Measurements from ENCODE around the gene APOBEC4. TPM values are rescaled to one million over a fixed set of nuclear protein-coding genes. Genes with fewer than 3 reads are reported as not detected.

APOBEC4 gene
- total RNA-seq, 1 donor from 2014 or later = not detected

- Histone ChIP-seq H3K4me3 (no peak overlapping the region), H3K9me3 (no peaks in the 10 kb centered on the region), H3K4me1 (no peaks in the 10 kb centered on the region), H3K27ac (no peak overlapping the region), H3K36me3 (no peaks in the 10 kb centered on the region), H3K27me3 (no peaks in the 10 kb centered on the region)
- intact Hi-C loops (cut with DNase I) = no loop called here
- DNase-seq (ENCODE audit: low spot score in 2 of 2) = no peak
- TF ChIP-seq CTCF (IDR thresholded peaks at IDR 0.05) = no peak
Observed at GRCh38 chr1:183696981-183697380, 43.9 kb upstream of the APOBEC4 start.

- no peak for DNase-seq (ENCODE audit: low spot score in 2 of 2)
- Histone ChIP-seq H3K4me3 (no peak overlapping the region), H3K9me3 (no peaks in the 10 kb centered on the region), H3K27me3 (no peaks in the 10 kb centered on the region), H3K4me1 (no peaks in the 10 kb centered on the region), H3K36me3 (no peaks in the 10 kb centered on the region), H3K27ac (no peak overlapping the region)
- TF ChIP-seq CTCF (IDR thresholded peaks at IDR 0.05) = no peak
- intact Hi-C loops (cut with DNase I) = no loop called here
Observed at GRCh38 chr1:183694755-183695154, 41.6 kb upstream of the APOBEC4 start.

- Histone ChIP-seq H3K9me3 (no peaks in the 10 kb centered on the region), H3K27ac (no peak overlapping the region), H3K4me3 (no peak overlapping the region), H3K4me1 (no peaks in the 10 kb centered on the region), H3K36me3 (no peaks in the 10 kb centered on the region), H3K27me3 (no peaks in the 10 kb centered on the region)
- intact Hi-C loops (cut with DNase I) = no loop called here
- DNase-seq (ENCODE audit: low spot score in 2 of 2) = no peak
- TF ChIP-seq CTCF (IDR thresholded peaks at IDR 0.05) = no peak
Observed at GRCh38 chr1:183694066-183694465, 41.0 kb upstream of the APOBEC4 start.

- Histone ChIP-seq H3K27ac (no peak overlapping the region), H3K9me3 (no peaks in the 10 kb centered on the region), H3K4me1 (no peaks in the 10 kb centered on the region), H3K36me3 (no peaks in the 10 kb centered on the region), H3K27me3 (no peaks in the 10 kb centered on the region), H3K4me3 (no peak overlapping the region)
- no peak for DNase-seq (ENCODE audit: low spot score in 2 of 2)
- no peak for TF ChIP-seq CTCF (IDR thresholded peaks at IDR 0.05)
- intact Hi-C loops (cut with DNase I) = no loop called here
Observed at GRCh38 chr1:183693521-183693920, 40.4 kb upstream of the APOBEC4 start.

GRCh38 chr1:183689762-183690204 lies 36.7 kb upstream of the APOBEC4 start:
- H3K4me3 ChIP-seq = no peak overlapping the region
- no peak for DNase-seq (ENCODE audit: low spot score in 2 of 2)
- H3K27me3 ChIP-seq = no peaks in the 10 kb centered on the region
- intact Hi-C loops (cut with DNase I) = no loop called here
- H3K9me3 ChIP-seq = no peaks in the 10 kb centered on the region
- no peaks in the 10 kb centered on the region for H3K36me3 ChIP-seq
- TF ChIP-seq CTCF (IDR thresholded peaks at IDR 0.05) = no peak
- no peaks in the 10 kb centered on the region for H3K4me1 ChIP-seq
- H3K27ac ChIP-seq = no peak overlapping the region
